ENCODE results near the gene CSNK1D. TPM values are rescaled to one million over a fixed set of nuclear protein-coding genes. Genes with fewer than 3 reads are reported as not detected.

Gene CSNK1D
- total RNA-seq, 1 experiment from 2014 or later = 191 TPM

DNA sequence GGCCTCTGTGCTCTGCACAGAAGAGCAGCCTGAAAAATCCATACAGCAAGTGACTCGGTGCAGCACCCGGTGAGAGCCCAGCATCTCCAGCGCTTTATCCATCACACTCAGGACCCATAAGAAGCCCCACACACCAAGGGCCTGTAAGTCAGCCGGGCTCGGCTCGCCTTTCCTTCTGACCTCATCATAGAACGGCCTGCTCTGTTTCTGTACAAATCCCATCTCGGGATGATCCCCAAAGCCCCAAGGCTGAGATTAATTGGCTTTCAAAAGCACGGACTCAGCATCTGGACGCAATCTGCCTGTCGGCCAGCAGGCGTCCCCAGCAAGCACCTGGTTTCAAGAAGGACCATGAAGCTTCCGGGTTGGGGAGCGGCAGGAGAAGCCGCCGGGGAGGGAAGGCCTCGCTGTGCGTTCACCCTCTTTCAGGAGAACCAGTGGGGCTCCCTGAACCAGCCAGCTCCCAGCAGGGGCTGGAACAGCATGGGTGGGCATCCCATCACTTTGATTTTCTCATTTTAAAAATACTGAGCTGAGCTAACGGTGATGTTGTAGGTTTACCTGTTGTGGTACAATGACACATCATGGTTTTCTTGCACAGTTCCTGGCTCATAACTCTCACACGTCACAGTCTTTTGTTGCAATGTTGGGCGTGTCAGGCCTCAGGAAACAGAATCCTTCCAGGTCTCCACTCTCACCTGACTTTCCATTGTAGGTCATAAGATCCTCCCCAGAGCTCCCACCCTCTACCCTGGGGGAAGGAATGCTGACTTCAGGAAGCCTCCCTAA, 67.6 kb downstream of the CSNK1D start:
- Mint-ChIP-seq H3K27me3 (ENCODE audit: insufficient read depth, unreplicated experiment) (no peaks in the 10 kb centered on the region), H3K9me3 (ENCODE audit: unreplicated experiment) (no peaks in the 10 kb centered on the region), H3K27ac (ENCODE audit: low read depth, unreplicated experiment) (peak overlapping the region; percentile 97), H3K4me3 (ENCODE audit: unreplicated experiment) (peak overlapping the region; percentile 64), H3K36me3 (ENCODE audit: insufficient read depth, unreplicated experiment) (peaks cover 21% of the 10 kb centered on the region), H3K4me1 (ENCODE audit: insufficient read depth, unreplicated experiment) (peaks cover 27% of the 10 kb centered on the region)
- TSS peak; percentile 21 for BruUV-seq (replicated peaks)
- POLR2A ChIA-PET = interaction anchor here (0.6 to 4.1 kb wide), 26 partner anchors 8 to 336 kb away, joined by 3 to 54 read pairs (median 4); partner anchors contain the start of genes CSNK1D, DCXR, FASN and FOXK2
- intact Hi-C loops (cut with micrococcal nuclease) = loop anchor here (1.0 to 5.0 kb wide), 2 partner anchors 23 to 36 kb away; partner anchors contain the start of gene SLC16A3
- DNase-seq (ENCODE audit: unreplicated experiment) = peak; percentile 96
- CTCF ChIA-PET = interaction anchor here (0.6 to 2.7 kb wide), 17 partner anchors 8 to 887 kb away, joined by 3 to 15 read pairs (median 3); partner anchors contain the start of gene SLC16A3
- TF ChIP-seq, protein P1, sequence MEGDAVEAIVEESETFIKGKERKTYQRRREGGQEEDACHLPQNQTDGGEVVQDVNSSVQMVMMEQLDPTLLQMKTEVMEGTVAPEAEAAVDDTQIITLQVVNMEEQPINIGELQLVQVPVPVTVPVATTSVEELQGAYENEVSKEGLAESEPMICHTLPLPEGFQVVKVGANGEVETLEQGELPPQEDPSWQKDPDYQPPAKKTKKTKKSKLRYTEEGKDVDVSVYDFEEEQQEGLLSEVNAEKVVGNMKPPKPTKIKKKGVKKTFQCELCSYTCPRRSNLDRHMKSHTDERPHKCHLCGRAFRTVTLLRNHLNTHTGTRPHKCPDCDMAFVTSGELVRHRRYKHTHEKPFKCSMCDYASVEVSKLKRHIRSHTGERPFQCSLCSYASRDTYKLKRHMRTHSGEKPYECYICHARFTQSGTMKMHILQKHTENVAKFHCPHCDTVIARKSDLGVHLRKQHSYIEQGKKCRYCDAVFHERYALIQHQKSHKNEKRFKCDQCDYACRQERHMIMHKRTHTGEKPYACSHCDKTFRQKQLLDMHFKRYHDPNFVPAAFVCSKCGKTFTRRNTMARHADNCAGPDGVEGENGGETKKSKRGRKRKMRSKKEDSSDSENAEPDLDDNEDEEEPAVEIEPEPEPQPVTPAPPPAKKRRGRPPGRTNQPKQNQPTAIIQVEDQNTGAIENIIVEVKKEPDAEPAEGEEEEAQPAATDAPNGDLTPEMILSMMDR (IDR thresholded peaks at IDR 0.05; ENCODE audit: unreplicated experiment) = peak; percentile 80

- Mint-ChIP-seq H3K4me3 (ENCODE audit: unreplicated experiment) (peak overlapping the region; percentile 64), H3K4me1 (ENCODE audit: insufficient read depth, unreplicated experiment) (peaks cover 27% of the 10 kb centered on the region), H3K9me3 (ENCODE audit: unreplicated experiment) (no peaks in the 10 kb centered on the region), H3K36me3 (ENCODE audit: insufficient read depth, unreplicated experiment) (peaks cover 21% of the 10 kb centered on the region), H3K27ac (ENCODE audit: low read depth, unreplicated experiment) (peak overlapping the region; percentile 97), H3K27me3 (ENCODE audit: insufficient read depth, unreplicated experiment) (no peaks in the 10 kb centered on the region)
- intact Hi-C loops (cut with micrococcal nuclease) = loop anchor here (5.0 kb wide), 1 partner anchor 37 kb away; no protein-coding TSS in a partner anchor
- ChIA-PET POLR2A (interaction anchor here (0.6 to 4.1 kb wide), 18 partner anchors 12 to 337 kb away, joined by 3 to 54 read pairs (median 6); partner anchors contain the start of genes CSNK1D, DCXR, FASN and SECTM1), CTCF (interaction anchor here (0.6 to 2.7 kb wide), 8 partner anchors 24 to 886 kb away, joined by 3 to 15 read pairs (median 3); partner anchors contain the start of gene SLC16A3)
- DNase-seq (ENCODE audit: unreplicated experiment) = peak; percentile 88
- TF ChIP-seq, protein P1 (IDR thresholded peaks at IDR 0.05; ENCODE audit: unreplicated experiment) = no peak
- no TSS peak for BruUV-seq (replicated peaks)
Observed at GRCh38 chr17:82204831-82205719, 68.4 kb downstream of the CSNK1D start.

- H3K9me3 Mint-ChIP-seq (ENCODE audit: unreplicated experiment) = no peaks in the 10 kb centered on the region
- peaks cover 25% of the 10 kb centered on the region for H3K36me3 Mint-ChIP-seq (ENCODE audit: insufficient read depth, unreplicated experiment)
- no peak for DNase-seq (ENCODE audit: unreplicated experiment)
- intact Hi-C loops (cut with micrococcal nuclease) = no loop called here
- POLR2A ChIA-PET = interaction anchor here (0.9 to 4.1 kb wide), 3 partner anchors 37 to 166 kb away, joined by 3 to 54 read pairs (median 28); partner anchors contain the start of gene DCXR
- H3K4me1 Mint-ChIP-seq (ENCODE audit: insufficient read depth, unreplicated experiment) = peaks cover 27% of the 10 kb centered on the region
- TF ChIP-seq, protein P1 (IDR thresholded peaks at IDR 0.05; ENCODE audit: unreplicated experiment) = no peak
- H3K27me3 Mint-ChIP-seq (ENCODE audit: insufficient read depth, unreplicated experiment) = no peaks in the 10 kb centered on the region
- CTCF ChIA-PET = interaction anchor here (0.5 to 1.0 kb wide), 2 partner anchors 32 to 416 kb away, joined by 4 read pairs; no protein-coding TSS in a partner anchor
- BruUV-seq (replicated peaks) = no TSS peak
- no peak overlapping the region for H3K27ac Mint-ChIP-seq (ENCODE audit: low read depth, unreplicated experiment)
- H3K4me3 Mint-ChIP-seq (ENCODE audit: unreplicated experiment) = no peak overlapping the region
Observed at GRCh38 chr17:82203920-82204319, 69.6 kb downstream of the CSNK1D start.
